Stimulated activated CD8-positive, alpha-beta memory T cell treated with anti-CD3 and anti-CD28 coated beads, Interleukin-2, amount 100 ng/mL, for 48 hours (primary cell): ENCODE measurements around the gene FOXI3.

Experiments used
- DNase-seq, 2 donors: peaks; one replicate each; pipeline ENCODE4 v3.0.0-alpha.2; 2020; ENCODE audit warnings: low read depth in 2 of 2

FOXI3 gene

GRCh38 chr2:88452565-88452905 is at the start of gene FOXI3:
FOXI3 (minus strand) TSS chr2:88452693; CDS start chr2:88452535, 158 bp downstream.
- no peak for DNase-seq

GRCh38 chr2:88500691-88501090 is 48.2 kb upstream of the FOXI3 start:
- no peak for DNase-seq

GRCh38 chr2:88499204-88499603 is 46.7 kb upstream of the FOXI3 start:
- no peak for DNase-seq

GRCh38 chr2:88493481-88493880 is 41.0 kb upstream of the FOXI3 start:
- DNase-seq: no peak

- DNase-seq: no peak
Observed at GRCh38 chr2:88492002-88492401, 39.5 kb upstream of the FOXI3 start.

GRCh38 chr2:88489181-88489580 is 36.7 kb upstream of the FOXI3 start:
- no peak for DNase-seq

GRCh38 chr2:88483200-88483599 is 30.7 kb upstream of the FOXI3 start:
- no peak for DNase-seq

- no peak for DNase-seq
Observed at GRCh38 chr2:88481691-88482336, 29.3 kb upstream of the FOXI3 start.

GRCh38 chr2:88472811-88473210 is 20.3 kb upstream of the FOXI3 start:
- no peak for DNase-seq

GRCh38 chr2:88471083-88471942 is 18.8 kb upstream of the FOXI3 start:
- no peak for DNase-seq

- DNase-seq: no peak
Observed at GRCh38 chr2:88469202-88470114, 17.0 kb upstream of the FOXI3 start.

GRCh38 chr2:88464153-88464552 is 11.7 kb upstream of the FOXI3 start:
- no peak for DNase-seq

GRCh38 chr2:88458633-88459032 is 6.1 kb upstream of the FOXI3 start:
- no peak for DNase-seq

GRCh38 chr2:88452980-88453582 is 588 bp upstream of the FOXI3 start:
- DNase-seq: no peak

GRCh38 chr2:88451811-88452564 is 505 bp downstream of the FOXI3 start:
- no peak for DNase-seq

GRCh38 chr2:88450925-88451810 is 1.3 kb downstream of the FOXI3 start:
- DNase-seq: no peak

GRCh38 chr2:88450186-88450585 is 2.3 kb downstream of the FOXI3 start:
- DNase-seq: no peak

- DNase-seq: no peak
Observed at GRCh38 chr2:88448248-88448647, 4.2 kb downstream of the FOXI3 start.

- no peak for DNase-seq
Observed at GRCh38 chr2:88443353-88443938, 9.0 kb downstream of the FOXI3 start.

GRCh38 chr2:88442473-88442872 is 10.0 kb downstream of the FOXI3 start:
- DNase-seq: no peak
